HCT116 (cell line): Measurements from ENCODE around the gene ACYP1. TPM values are rescaled to one million over a fixed set of nuclear protein-coding genes. Genes with fewer than 3 reads are reported as not detected.

Experiments
- ATAC-seq: fragments of 200-7000 bp; cut with Tn5 transposase; 2 replicates; pipeline ENCODE4 v1.9.1; 2020; ENCODE audit warnings: mild to moderate bottlenecking, moderate library complexity
- BruUV-seq: library from RNA; stranded (reverse); fragments of 400-500 nt; replicated peaks from 2 replicates; lab custom pipeline; 2021; lab: Mats Ljungman, UMichigan
- CTCF ChIA-PET: fragments of 300-600 bp; sonication (Branson Sonifier 250); formaldehyde crosslinking; loops from one replicate; lab custom pipeline; 2021; ENCODE audit warnings: antibody characterized with exemption; lab: Charles Lee
- POLR2A ChIA-PET: fragments of 300-600, 350-600 bp; sonication (Branson Sonifier 250); formaldehyde crosslinking; loops from one replicate; lab custom pipeline; 2021; ENCODE audit warnings: antibody characterized with exemption; lab: Charles Lee
- RAD21 ChIA-PET, 2 experiments: fragments of 300-600 bp; sonication (Branson Sonifier 250); formaldehyde crosslinking; loops; one replicate each; lab custom pipeline; 2023; ENCODE audit warnings: low total read pairs in 2 of 2; ENCODE audit not compliant: uncharacterized antibody in 2 of 2, unreplicated experiment in 2 of 2, low non-redundant PET in 1 of 2; lab: Charles Lee
- DNase-seq: peaks from one replicate; pipeline ENCODE4 v3.0.0-alpha.2; 2010; ENCODE audit warnings: low read depth, low spot score
- H2AFZ ChIP-seq: fragments of 200-600 bp; shearing (Covaris generic), sonication (generic); 2 replicates; pipeline ENCODE4 v1.6.1; 2017; ENCODE audit warnings: low read depth, mixed run types, mixed read lengths, antibody characterized with exemption, low read length; ENCODE audit not compliant: poor library complexity, severe bottlenecking
- H3K27ac ChIP-seq: 2 replicates; pipeline ENCODE4 v1.5.1; 2012; ENCODE audit warnings: low read depth, low read length
- H3K27me3 ChIP-seq: fragments of 200-600 bp; sonication (generic); 2 replicates; pipeline ENCODE4 v1.6.1; 2016; ENCODE audit warnings: mixed run types, low read length, mixed read lengths; ENCODE audit not compliant: insufficient read depth
- H3K36me3 ChIP-seq, 2 experiments: fragments of 200-500 bp in 1 of 2; fragments of 200-600 bp in 1 of 2; sonication (Bioruptor generic) in 1 of 2; sonication (generic) in 1 of 2; 2 replicates each; pipeline versions ENCODE4 v1.5.1 to v1.6.1; 2014 to 2016; ENCODE audit warnings: low read length in 2 of 2, inconsistent platforms in 1 of 2, mixed read lengths in 1 of 2, mixed run types in 1 of 2; ENCODE audit not compliant: insufficient read depth in 2 of 2, control insufficient read depth in 1 of 2
- H3K4me1 ChIP-seq, 2 experiments: fragments of 200-600 bp in 1 of 2; sonication (generic) in 1 of 2; 2 replicates each; pipeline versions ENCODE4 v1.5.1 to v1.6.1; 2012 to 2017; ENCODE audit warnings: low read length in 2 of 2, inconsistent platforms in 1 of 2, mild to moderate bottlenecking in 1 of 2, mixed read lengths in 1 of 2, mixed run types in 1 of 2, moderate library complexity in 1 of 2; ENCODE audit not compliant: insufficient read depth in 2 of 2, control insufficient read depth in 1 of 2
- H3K4me2 ChIP-seq: fragments of 200-600 bp; sonication (generic); 2 replicates; pipeline ENCODE4 v1.6.1; 2017; ENCODE audit warnings: mixed run types, low read length, mixed read lengths
- H3K4me3 ChIP-seq, 2 experiments: fragments of 200-600 bp in 1 of 2; sonication (generic) in 1 of 2; replicated peaks in 1 of 2; 2 replicates each; pipeline ENCODE4 v1.5.1; 2011 to 2016; ENCODE audit warnings: low read length in 2 of 2, control low read depth in 1 of 2, low read depth in 1 of 2, mild to moderate bottlenecking in 1 of 2, mixed read lengths in 1 of 2, mixed run types in 1 of 2
- H3K79me2 ChIP-seq: fragments of 200-600 bp; sonication (generic); 2 replicates; pipeline ENCODE4 v1.6.1; 2017; ENCODE audit warnings: mild to moderate bottlenecking, mixed run types, low read length, moderate library complexity, mixed read lengths; ENCODE audit not compliant: insufficient read depth
- H3K9ac ChIP-seq: fragments of 200-600 bp; sonication (generic); 2 replicates; pipeline ENCODE4 v1.6.1; 2016; ENCODE audit warnings: low read length, mixed read lengths
- H3K9me2 ChIP-seq: fragments of 200-600 bp; sonication (generic), shearing (Covaris generic); 2 replicates; pipeline ENCODE4 v1.6.1; 2017; ENCODE audit warnings: mixed run types, mild to moderate bottlenecking, moderate library complexity; ENCODE audit not compliant: insufficient read depth
- H3K9me3 ChIP-seq, 2 experiments: fragments of 200-500 bp in 1 of 2; fragments of 200-600 bp in 1 of 2; sonication (Bioruptor generic) in 1 of 2; sonication (generic) in 1 of 2; 2 replicates each; pipeline ENCODE4 v1.6.1; 2014 to 2017; ENCODE audit warnings: low read length in 2 of 2, mixed read lengths in 2 of 2, inconsistent platforms in 1 of 2, low read depth in 1 of 2, mild to moderate bottlenecking in 1 of 2, mixed run types in 1 of 2, moderate library complexity in 1 of 2; ENCODE audit not compliant: control insufficient read depth in 1 of 2, insufficient read depth in 1 of 2
- H4K20me1 ChIP-seq: fragments of 200-600 bp; sonication (generic), shearing (Covaris generic); 2 replicates; pipeline ENCODE4 v1.6.1; 2017; ENCODE audit warnings: mixed run types, mild to moderate bottlenecking, moderate library complexity; ENCODE audit not compliant: insufficient read depth
- CEBPB ChIP-seq: IDR thresholded peaks from 2 replicates; pipeline ENCODE4 v1.6.1; 2012; ENCODE audit warnings: low read depth
- EGR1 ChIP-seq: IDR thresholded peaks from 2 replicates; pipeline ENCODE4 v1.6.1; 2012; ENCODE audit warnings: low read depth
- ELF1 ChIP-seq: IDR thresholded peaks from 2 replicates; pipeline ENCODE4 v1.6.1; 2012; ENCODE audit warnings: low read depth, borderline replicate concordance
- POLR2AphosphoS5 ChIP-seq: IDR thresholded peaks from 2 replicates; pipeline ENCODE4 v1.6.1; 2011; ENCODE audit warnings: mild to moderate bottlenecking, low read depth, low read length, moderate library complexity
- intact Hi-C: fragments of 100-400 bp; cut with micrococcal nuclease; formaldehyde crosslinking; loops from 2 replicates; pipeline ENCODE4 v1.10.0; 2022
- total RNA-seq: library from RNA; stranded (reverse); gene quantifications from one replicate; pipeline ENCODE4 v1.2.1, GENCODE V29; 2021; ENCODE audit not compliant: unreplicated experiment
- TF ChIP-seq, protein P1 (sequence below): IDR thresholded peaks from 2 replicates; pipeline ENCODE4 v1.6.1; 2012

Gene ACYP1
- total RNA-seq, 1 experiment from 2014 or later: 30.7 TPM

DNA sequence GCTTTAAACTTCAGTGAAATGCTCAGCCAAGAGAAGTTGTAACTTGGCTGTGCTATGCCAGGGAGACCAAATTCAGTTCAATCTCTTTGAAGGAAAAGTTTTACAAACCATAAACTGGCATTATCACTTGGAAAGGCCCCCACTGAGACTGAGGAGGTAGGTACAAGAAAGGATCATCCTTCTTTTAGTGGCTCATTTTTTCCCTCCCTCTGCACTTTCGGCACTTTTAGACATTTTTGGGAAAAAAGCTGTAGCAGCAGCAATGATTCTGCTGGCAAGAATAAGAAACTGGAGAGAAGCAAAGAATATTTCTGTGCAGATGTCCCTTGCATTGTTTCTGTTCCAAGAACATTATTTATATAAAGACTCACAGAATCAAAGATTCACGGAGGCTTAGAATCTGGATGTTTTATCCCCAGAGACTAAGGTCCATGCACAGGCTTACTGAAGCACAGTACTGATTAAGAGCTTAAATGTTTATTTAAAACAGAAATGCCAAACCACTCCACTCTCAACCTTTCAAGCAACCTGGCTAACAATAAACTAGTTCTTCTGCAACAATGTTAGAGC is 17.9 kb upstream of the ACYP1 start:
- no peak for ATAC-seq
- Histone ChIP-seq H3K4me3 (no peak overlapping the region), H3K9me2 (no peaks in the 10 kb centered on the region), H2AFZ (no peak overlapping the region), H3K9ac (no peak overlapping the region), H3K4me1 (no peaks in the 10 kb centered on the region), H3K9me3 (no peaks in the 10 kb centered on the region), H3K79me2 (no peaks in the 10 kb centered on the region), H3K36me3 (peaks cover under 1 to 17% of the 10 kb centered on the region in 2 experiments; a peak in 3 of 4 replicates), H3K27me3 (no peaks in the 10 kb centered on the region), H4K20me1 (no peaks in the 10 kb centered on the region), H3K27ac (no peak overlapping the region), H3K4me2 (no peak overlapping the region)
- BruUV-seq: no TSS peak
- no peak for TF ChIP-seq EGR1
- no peak for TF ChIP-seq ELF1
- CTCF ChIA-PET: interaction anchor here (1.0 kb wide), 1 partner anchor 137 kb away, joined by 3 read pairs; no protein-coding TSS in a partner anchor
- intact Hi-C loops: no loop called here
- RAD21 ChIA-PET: no interaction called here
- POLR2A ChIA-PET: no interaction called here
- DNase-seq: no peak

DNA sequence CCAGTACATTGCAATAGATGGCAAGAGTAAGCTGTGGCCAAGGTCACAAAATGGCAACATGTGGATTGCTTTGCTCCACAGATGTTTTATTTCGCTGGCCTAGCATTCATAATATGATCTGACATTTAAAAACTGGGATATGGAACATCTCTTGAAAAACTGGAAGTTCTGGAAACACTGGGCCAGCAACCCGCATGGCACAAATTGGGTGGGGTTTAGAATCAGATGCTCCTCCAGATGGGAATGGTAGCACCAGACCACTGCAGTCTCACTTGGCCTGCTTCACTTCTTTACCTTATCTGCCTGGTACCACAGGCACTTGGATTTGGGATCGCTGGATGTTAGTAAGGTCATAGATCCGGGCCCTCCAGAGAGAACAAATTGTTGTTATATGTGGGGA is 15.7 kb upstream of the ACYP1 start:
- H3K27ac ChIP-seq: no peak overlapping the region
- DNase-seq (no peak), ATAC-seq (no peak)
- H3K79me2 ChIP-seq: no peaks in the 10 kb centered on the region
- H3K9me2 ChIP-seq: no peaks in the 10 kb centered on the region
- intact Hi-C loops: no loop called here
- H4K20me1 ChIP-seq: no peaks in the 10 kb centered on the region
- BruUV-seq: no TSS peak
- no peak overlapping the region for H3K4me3 ChIP-seq
- H3K9me3 ChIP-seq: no peaks in the 10 kb centered on the region
- H3K4me2 ChIP-seq: no peak overlapping the region
- ChIA-PET CTCF (no interaction called here), POLR2A (no interaction called here), RAD21 (no interaction called here)
- H3K9ac ChIP-seq: no peak overlapping the region
- H2AFZ ChIP-seq: no peak overlapping the region
- H3K27me3 ChIP-seq: no peaks in the 10 kb centered on the region
- TF ChIP-seq EGR1 (no peak), POLR2AphosphoS5 (no peak), CEBPB (no peak)
- TF ChIP-seq, protein P1, sequence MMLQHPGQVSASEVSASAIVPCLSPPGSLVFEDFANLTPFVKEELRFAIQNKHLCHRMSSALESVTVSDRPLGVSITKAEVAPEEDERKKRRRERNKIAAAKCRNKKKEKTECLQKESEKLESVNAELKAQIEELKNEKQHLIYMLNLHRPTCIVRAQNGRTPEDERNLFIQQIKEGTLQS: no peak
- H3K4me1 ChIP-seq: no peaks in the 10 kb centered on the region
- H3K36me3 ChIP-seq: peaks cover 0 to 8% of the 10 kb centered on the region in 2 experiments; a peak in 1 of 4 replicates
